OCI-LY7 (cell line): Measurements from ENCODE around the gene COL20A1.

Experiments
- EZH2phosphoT487 ChIP-seq: fragments of 200-600 bp; sonication (generic); IDR thresholded peaks from 2 replicates; pipeline ENCODE4 v1.6.1; 2018; ENCODE audit warnings: low read depth, borderline replicate concordance, mild to moderate bottlenecking, mixed run types, antibody characterized with exemption, low read length, moderate library complexity, mixed read lengths
- TF ChIP-seq, protein P1 (sequence below): fragments of 200-600 bp; sonication (generic); conservative IDR thresholded peaks from 2 replicates; pipeline ENCODE4 v1.5.1; 2014; ENCODE audit warnings: mild to moderate bottlenecking, antibody characterized with exemption, low read length, moderate library complexity, mixed read lengths

DNA sequence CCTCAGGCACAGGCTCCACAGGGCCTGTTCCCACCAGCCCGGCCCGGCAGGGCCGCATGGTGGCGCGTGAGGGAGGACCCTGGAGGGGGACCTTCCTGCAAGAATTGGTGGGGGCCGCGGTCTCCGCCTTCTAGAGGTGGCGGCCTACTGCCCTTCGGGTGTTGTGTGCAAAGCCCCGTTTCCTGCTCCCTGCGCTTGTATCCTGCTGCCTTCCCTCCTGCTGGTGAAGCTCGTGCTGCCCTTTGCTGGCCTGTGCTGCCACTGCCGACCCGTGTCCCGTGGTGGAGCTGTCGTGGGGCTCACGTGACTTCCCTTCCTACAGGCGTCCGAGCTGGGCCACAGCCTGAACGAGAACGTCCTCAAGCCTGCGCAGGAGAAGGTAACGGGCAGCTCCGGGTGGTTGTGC lies 8.4 kb upstream of the COL20A1 start:
- TF ChIP-seq, protein P1, sequence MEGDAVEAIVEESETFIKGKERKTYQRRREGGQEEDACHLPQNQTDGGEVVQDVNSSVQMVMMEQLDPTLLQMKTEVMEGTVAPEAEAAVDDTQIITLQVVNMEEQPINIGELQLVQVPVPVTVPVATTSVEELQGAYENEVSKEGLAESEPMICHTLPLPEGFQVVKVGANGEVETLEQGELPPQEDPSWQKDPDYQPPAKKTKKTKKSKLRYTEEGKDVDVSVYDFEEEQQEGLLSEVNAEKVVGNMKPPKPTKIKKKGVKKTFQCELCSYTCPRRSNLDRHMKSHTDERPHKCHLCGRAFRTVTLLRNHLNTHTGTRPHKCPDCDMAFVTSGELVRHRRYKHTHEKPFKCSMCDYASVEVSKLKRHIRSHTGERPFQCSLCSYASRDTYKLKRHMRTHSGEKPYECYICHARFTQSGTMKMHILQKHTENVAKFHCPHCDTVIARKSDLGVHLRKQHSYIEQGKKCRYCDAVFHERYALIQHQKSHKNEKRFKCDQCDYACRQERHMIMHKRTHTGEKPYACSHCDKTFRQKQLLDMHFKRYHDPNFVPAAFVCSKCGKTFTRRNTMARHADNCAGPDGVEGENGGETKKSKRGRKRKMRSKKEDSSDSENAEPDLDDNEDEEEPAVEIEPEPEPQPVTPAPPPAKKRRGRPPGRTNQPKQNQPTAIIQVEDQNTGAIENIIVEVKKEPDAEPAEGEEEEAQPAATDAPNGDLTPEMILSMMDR = no peak
- no peak for TF ChIP-seq EZH2phosphoT487
